Measurements from ENCODE around the gene ANKRD28.

ANKRD28 gene

DNA sequence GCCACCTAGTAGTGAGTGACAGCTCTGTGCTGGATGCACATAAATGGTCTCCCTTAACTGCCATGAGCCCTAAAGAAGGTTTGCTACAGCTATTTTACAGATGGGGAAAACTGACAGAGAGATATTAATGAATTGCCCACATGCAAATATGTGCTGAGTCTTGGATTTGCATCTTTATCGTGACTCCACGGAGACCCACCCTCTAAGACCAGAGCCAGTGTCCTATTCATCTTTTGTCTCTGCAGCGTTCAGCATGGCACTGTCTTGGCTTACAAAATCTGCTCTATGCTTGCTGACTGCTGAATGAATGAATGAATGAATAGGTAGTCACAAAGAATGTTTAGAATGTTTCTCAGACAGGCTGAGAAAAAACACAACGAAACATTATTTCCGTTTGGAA lies 147.9 kb downstream of the ANKRD28 start:
- TF ChIP-seq, protein P1, sequence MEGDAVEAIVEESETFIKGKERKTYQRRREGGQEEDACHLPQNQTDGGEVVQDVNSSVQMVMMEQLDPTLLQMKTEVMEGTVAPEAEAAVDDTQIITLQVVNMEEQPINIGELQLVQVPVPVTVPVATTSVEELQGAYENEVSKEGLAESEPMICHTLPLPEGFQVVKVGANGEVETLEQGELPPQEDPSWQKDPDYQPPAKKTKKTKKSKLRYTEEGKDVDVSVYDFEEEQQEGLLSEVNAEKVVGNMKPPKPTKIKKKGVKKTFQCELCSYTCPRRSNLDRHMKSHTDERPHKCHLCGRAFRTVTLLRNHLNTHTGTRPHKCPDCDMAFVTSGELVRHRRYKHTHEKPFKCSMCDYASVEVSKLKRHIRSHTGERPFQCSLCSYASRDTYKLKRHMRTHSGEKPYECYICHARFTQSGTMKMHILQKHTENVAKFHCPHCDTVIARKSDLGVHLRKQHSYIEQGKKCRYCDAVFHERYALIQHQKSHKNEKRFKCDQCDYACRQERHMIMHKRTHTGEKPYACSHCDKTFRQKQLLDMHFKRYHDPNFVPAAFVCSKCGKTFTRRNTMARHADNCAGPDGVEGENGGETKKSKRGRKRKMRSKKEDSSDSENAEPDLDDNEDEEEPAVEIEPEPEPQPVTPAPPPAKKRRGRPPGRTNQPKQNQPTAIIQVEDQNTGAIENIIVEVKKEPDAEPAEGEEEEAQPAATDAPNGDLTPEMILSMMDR (conservative IDR thresholded peaks at IDR 0.05; ENCODE audit: low read length): no peak
- H3K4me3 ChIP-seq (ENCODE audit: low read length): no peak overlapping the region
- no peak for DNase-seq (ENCODE audit: low read depth)

DNA sequence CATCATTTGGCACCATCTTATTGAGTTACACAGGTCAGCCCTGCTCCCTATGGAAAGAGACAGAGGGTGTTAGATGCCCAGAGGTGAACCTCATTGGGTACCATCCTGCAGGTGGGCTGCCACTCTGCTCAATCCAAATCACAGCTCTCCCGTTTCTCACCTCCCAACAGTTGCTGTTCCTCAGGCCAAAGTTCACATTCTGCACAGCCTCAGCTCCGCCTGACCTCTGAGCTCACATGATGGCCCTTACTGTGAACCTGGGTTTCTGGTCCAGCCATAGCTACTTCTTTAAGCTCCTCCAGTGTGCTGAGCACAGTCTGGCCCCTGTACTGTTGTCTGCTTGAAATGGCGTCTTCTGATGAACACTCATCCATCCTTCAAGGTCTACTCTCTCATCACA lies 148.4 kb downstream of the ANKRD28 start:
- DNase-seq (ENCODE audit: low read depth): no peak
- TF ChIP-seq, protein P1 (conservative IDR thresholded peaks at IDR 0.05; ENCODE audit: low read length): no peak
- no peak overlapping the region for H3K4me3 ChIP-seq (ENCODE audit: low read length)

DNA sequence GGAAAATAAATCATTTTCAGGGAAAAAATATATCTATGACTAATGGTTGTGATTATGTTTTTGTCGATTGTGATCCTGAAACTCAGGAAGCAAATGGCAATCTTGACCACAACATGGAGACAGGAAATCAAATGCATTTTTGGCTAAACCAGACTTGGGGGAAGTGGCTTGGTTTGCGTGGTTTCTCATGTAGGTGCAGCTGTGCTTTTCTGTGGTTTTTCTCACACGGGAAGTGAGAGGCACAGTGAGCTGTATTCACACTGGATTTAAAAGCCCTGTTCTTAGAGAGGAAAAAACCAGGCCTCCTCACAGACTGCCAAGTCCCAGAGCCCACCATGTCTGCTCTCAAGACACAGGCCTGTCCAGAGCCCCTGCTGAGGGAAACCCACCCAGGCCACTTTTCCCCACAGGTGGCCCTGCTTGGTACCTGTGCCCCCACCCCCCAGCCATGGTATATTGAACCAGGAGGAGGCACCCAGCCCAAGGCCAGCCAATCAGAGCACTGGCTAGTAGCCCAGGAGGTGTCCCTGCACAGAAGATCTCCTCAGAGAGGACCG lies 150.1 kb downstream of the ANKRD28 start:
- TF ChIP-seq, protein P1 (conservative IDR thresholded peaks at IDR 0.05; ENCODE audit: low read length): no peak
- DNase-seq (ENCODE audit: low read depth): peak; percentile 99
- peak overlapping the region; percentile 15 for H3K4me3 ChIP-seq (ENCODE audit: low read length)

DNA sequence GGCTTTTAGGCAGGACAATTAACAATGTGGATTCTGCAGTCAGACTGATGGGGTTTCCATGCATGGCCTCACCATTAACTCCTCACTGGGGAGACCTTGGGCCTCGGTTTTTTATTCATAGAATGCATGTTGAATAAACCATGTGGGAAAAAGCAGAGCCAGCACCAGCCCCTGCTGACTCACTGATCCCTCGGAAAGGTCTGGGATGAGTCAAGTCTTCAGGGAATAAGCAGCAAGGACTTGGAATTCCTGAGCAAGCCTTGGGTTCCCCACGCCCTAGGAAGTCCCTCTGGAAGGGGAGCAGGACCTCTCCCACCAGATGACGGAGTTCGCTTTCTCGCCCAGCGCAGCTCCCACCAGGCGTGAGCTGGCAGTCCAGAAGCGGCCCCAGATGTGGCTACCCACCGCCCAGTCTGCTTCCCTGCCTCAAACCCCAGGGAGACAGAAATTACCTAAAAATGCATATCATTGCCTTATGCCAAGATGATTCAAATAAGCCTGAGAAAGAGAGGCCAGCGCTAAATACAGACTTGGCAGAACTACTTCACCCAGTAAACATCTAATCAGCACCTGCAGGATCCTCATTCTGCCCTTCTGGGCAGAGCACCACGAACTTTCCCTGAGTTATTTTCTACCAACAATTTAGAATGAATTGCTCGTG lies 150.8 kb downstream of the ANKRD28 start:
- H3K4me3 ChIP-seq (ENCODE audit: low read length): peak overlapping the region; percentile 4; the same call in 1 of the 2 replicates

DNA sequence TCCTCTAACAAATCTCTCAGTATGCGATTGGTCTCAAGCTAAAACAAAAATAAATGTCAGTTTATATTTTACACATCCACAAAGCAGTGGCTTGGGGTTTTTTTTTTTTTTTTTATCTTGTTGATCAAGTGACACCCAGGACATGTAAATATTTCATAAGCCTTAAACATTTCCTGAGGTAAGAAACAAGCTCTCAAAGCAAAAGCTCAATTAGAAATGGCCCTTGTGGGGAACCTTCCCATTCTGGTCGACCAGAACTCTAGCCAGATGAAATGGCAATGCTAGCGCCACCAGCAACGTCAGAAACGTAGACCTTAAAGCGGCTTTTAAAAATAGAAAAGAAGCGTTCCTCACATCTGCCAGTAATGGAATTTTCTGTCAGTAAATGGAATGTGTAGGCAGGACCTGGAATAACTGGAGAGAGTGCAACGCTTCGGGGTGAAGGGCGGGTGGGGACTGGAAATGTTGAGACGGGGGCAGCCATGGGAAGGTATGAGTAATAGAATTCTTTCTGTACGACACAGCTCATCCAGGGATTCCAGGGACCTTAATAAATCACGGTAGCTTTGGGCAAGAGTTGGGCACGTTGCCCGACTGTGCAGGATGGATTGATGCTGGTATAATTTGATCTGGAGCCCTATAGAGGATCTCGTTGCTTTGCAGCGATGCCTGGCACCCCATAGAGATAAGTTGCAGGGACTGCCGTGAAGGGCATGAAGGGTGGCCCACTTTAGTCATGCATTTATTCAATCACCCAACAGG lies 151.9 kb downstream of the ANKRD28 start:
- TF ChIP-seq, protein P1 (conservative IDR thresholded peaks at IDR 0.05; ENCODE audit: low read length): no peak
- DNase-seq (ENCODE audit: low read depth): peak; percentile 95
- H3K4me3 ChIP-seq (ENCODE audit: low read length): no peak overlapping the region

More for the DNA sequence above, 150.8 kb downstream of the ANKRD28 start:
- TF ChIP-seq, protein P1 (conservative IDR thresholded peaks at IDR 0.05; ENCODE audit: low read length): no peak
- DNase-seq (ENCODE audit: low read depth): peak; percentile 100

DNA sequence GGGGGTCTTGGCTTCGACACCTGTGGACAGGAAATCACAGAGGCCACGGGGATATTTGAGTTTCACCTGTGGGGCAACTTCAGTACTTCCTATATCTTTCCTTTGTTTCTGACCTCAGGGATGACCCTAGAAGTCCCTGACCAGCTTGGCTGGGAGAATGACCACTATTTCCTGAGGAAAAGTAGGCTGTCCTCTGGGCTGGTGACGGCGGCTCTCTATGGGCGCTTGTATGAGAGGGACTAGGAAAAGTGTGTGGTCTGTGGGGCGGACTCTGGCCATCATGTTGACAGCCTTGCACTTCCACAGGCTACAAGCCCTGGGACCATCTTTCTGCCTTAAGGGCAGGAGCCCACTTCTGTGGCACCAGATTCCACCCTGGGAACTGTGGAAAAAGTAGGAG lies 152.5 kb downstream of the ANKRD28 start:
- TF ChIP-seq, protein P1 (conservative IDR thresholded peaks at IDR 0.05; ENCODE audit: low read length): no peak
- no peak overlapping the region for H3K4me3 ChIP-seq (ENCODE audit: low read length)
- no peak for DNase-seq (ENCODE audit: low read depth)

Measured in AG10803 (cell line).